Activated T-cell treated with anti-CD3 and anti-CD28 coated beads, Interleukin-2, amount 50 U/mL, for 72 hours (primary cell): ENCODE data around the gene MYL5. TPM values are rescaled to one million over a fixed set of nuclear protein-coding genes. Genes with fewer than 3 reads are reported as not detected.

ENCODE experiments used
- ATAC-seq, 2 donors: fragments of 150-1000 bp; cut with Tn5 transposase; replicated peaks in 1 of 2; 2 replicates each; pipeline ENCODE4 v1.10.0; 2021; ENCODE audit warnings: moderate library complexity in 2 of 2, mild to moderate bottlenecking in 1 of 2
- DNase-seq, 2 donors: peaks; one replicate each; pipeline ENCODE4 v3.0.0; 2021 to 2022; ENCODE audit warnings: mixed read lengths in 1 of 2
- H3K27ac Mint-ChIP-seq: one replicate; pipeline ENCODE4 v1.8.0; 2022; ENCODE audit warnings: mild to moderate bottlenecking, moderate library complexity, mixed read lengths
- H3K27me3 Mint-ChIP-seq: one replicate; pipeline ENCODE4 v1.8.0; 2022; ENCODE audit warnings: low read depth, mixed read lengths
- H3K36me3 Mint-ChIP-seq, 2 donors: one replicate each; pipeline ENCODE4 v1.8.0; 2022; ENCODE audit warnings: mixed read lengths in 2 of 2, mild to moderate bottlenecking in 1 of 2; ENCODE audit not compliant: insufficient read depth in 2 of 2
- H3K4me1 Mint-ChIP-seq: one replicate; pipeline ENCODE4 v1.8.0; 2022; ENCODE audit warnings: low read depth, mixed read lengths
- H3K4me3 Mint-ChIP-seq, 2 donors: one replicate each; pipeline ENCODE4 v1.8.0; 2022; ENCODE audit warnings: mild to moderate bottlenecking in 2 of 2, mixed read lengths in 2 of 2, moderate library complexity in 2 of 2
- H3K9me3 Mint-ChIP-seq, 2 donors: one replicate each; pipeline ENCODE4 v1.8.0; 2022; ENCODE audit warnings: mixed read lengths in 2 of 2
- total RNA-seq, 2 donors: library from RNA; stranded (reverse); gene quantifications; one replicate each; pipeline ENCODE4 v1.2.3, GENCODE V29; 2022

The MYL5 gene
- total RNA-seq, 2 donors from 2014 or later, result 21.3 TPM

GRCh38 chr4:648579-649292, 25.6 kb upstream of the MYL5 start:
- no peaks in the 10 kb centered on the region for H3K27me3 Mint-ChIP-seq
- no peak overlapping the region for H3K27ac Mint-ChIP-seq
- no peak for ATAC-seq
- H3K36me3 Mint-ChIP-seq, result no peaks in the 10 kb centered on the region
- no peak for DNase-seq
- H3K4me1 Mint-ChIP-seq, result peaks cover 9% of the 10 kb centered on the region
- H3K4me3 Mint-ChIP-seq, result no peak overlapping the region
- peaks cover 1 to 2% of the 10 kb centered on the region in 2 donors for H3K9me3 Mint-ChIP-seq

- DNase-seq, result no peak
- Mint-ChIP-seq H3K9me3 (peaks cover 1 to 2% of the 10 kb centered on the region in 2 donors), H3K27ac (no peak overlapping the region), H3K36me3 (no peaks in the 10 kb centered on the region), H3K27me3 (no peaks in the 10 kb centered on the region), H3K4me3 (no peak overlapping the region), H3K4me1 (peaks cover 9% of the 10 kb centered on the region)
- no peak for ATAC-seq
Measured at GRCh38 chr4:649293-649625, 25.1 kb upstream of the MYL5 start.

- no peak overlapping the region for H3K27ac Mint-ChIP-seq
- no peak overlapping the region for H3K4me3 Mint-ChIP-seq
- H3K27me3 Mint-ChIP-seq, result no peaks in the 10 kb centered on the region
- peaks cover 9% of the 10 kb centered on the region for H3K4me1 Mint-ChIP-seq
- H3K36me3 Mint-ChIP-seq, result no peaks in the 10 kb centered on the region
- ATAC-seq, result no peak
- peaks cover under 1 to 1% of the 10 kb centered on the region in 2 donors for H3K9me3 Mint-ChIP-seq
- DNase-seq, result no peak
Measured at GRCh38 chr4:649751-650310, 24.5 kb upstream of the MYL5 start.

- Mint-ChIP-seq H3K4me3 (no peak overlapping the region), H3K27ac (no peak overlapping the region), H3K9me3 (peaks cover 0 to 1% of the 10 kb centered on the region in 2 donors), H3K4me1 (peaks cover 9% of the 10 kb centered on the region), H3K36me3 (no peaks in the 10 kb centered on the region), H3K27me3 (no peaks in the 10 kb centered on the region)
- DNase-seq (no peak), ATAC-seq (no peak)
Measured at GRCh38 chr4:650461-650860, 23.9 kb upstream of the MYL5 start.

GRCh38 chr4:650951-651883, 23.1 kb upstream of the MYL5 start:
- Mint-ChIP-seq H3K27ac (no peak overlapping the region), H3K4me3 (no peak overlapping the region), H3K4me1 (peaks cover 6% of the 10 kb centered on the region), H3K27me3 (no peaks in the 10 kb centered on the region), H3K9me3 (no peaks in the 10 kb centered on the region), H3K36me3 (no peaks in the 10 kb centered on the region)
- ATAC-seq (no peak), DNase-seq (no peak)

GRCh38 chr4:651884-652642, 22.3 kb upstream of the MYL5 start:
- ATAC-seq (no peak), DNase-seq (no peak)
- no peak overlapping the region for H3K4me3 Mint-ChIP-seq
- no peaks in the 10 kb centered on the region for H3K4me1 Mint-ChIP-seq
- H3K27me3 Mint-ChIP-seq, result no peaks in the 10 kb centered on the region
- H3K27ac Mint-ChIP-seq, result no peak overlapping the region
- no peaks in the 10 kb centered on the region for H3K9me3 Mint-ChIP-seq
- no peaks in the 10 kb centered on the region for H3K36me3 Mint-ChIP-seq

GRCh38 chr4:653080-653821, 21.1 kb upstream of the MYL5 start:
- ATAC-seq (no peak), DNase-seq (no peak)
- Mint-ChIP-seq H3K4me1 (no peaks in the 10 kb centered on the region), H3K27ac (no peak overlapping the region), H3K36me3 (no peaks in the 10 kb centered on the region), H3K9me3 (no peaks in the 10 kb centered on the region), H3K4me3 (no peak overlapping the region), H3K27me3 (no peaks in the 10 kb centered on the region)

- Mint-ChIP-seq H3K4me1 (no peaks in the 10 kb centered on the region), H3K4me3 (no peak overlapping the region), H3K9me3 (no peaks in the 10 kb centered on the region), H3K36me3 (no peaks in the 10 kb centered on the region), H3K27ac (no peak overlapping the region), H3K27me3 (no peaks in the 10 kb centered on the region)
- ATAC-seq, result no peak
- no peak for DNase-seq
Measured at GRCh38 chr4:653831-654502, 20.4 kb upstream of the MYL5 start.

GRCh38 chr4:654503-654845, 19.9 kb upstream of the MYL5 start:
- Mint-ChIP-seq H3K4me1 (no peaks in the 10 kb centered on the region), H3K27ac (no peak overlapping the region), H3K4me3 (no peak overlapping the region), H3K36me3 (no peaks in the 10 kb centered on the region), H3K9me3 (no peaks in the 10 kb centered on the region), H3K27me3 (no peaks in the 10 kb centered on the region)
- ATAC-seq (no peak), DNase-seq (no peak)

GRCh38 chr4:654871-655463, 19.4 kb upstream of the MYL5 start:
- DNase-seq, result no peak
- Mint-ChIP-seq H3K4me1 (no peaks in the 10 kb centered on the region), H3K27ac (no peak overlapping the region), H3K27me3 (no peaks in the 10 kb centered on the region), H3K9me3 (no peaks in the 10 kb centered on the region), H3K36me3 (peaks cover 0 to 3% of the 10 kb centered on the region in 2 donors), H3K4me3 (no peak overlapping the region)
- ATAC-seq, result no peak

GRCh38 chr4:655464-656151, 18.7 kb upstream of the MYL5 start:
- Mint-ChIP-seq H3K4me1 (no peaks in the 10 kb centered on the region), H3K27me3 (no peaks in the 10 kb centered on the region), H3K27ac (no peak overlapping the region), H3K4me3 (no peak overlapping the region), H3K9me3 (no peaks in the 10 kb centered on the region), H3K36me3 (peaks cover 1 to 5% of the 10 kb centered on the region in 2 donors)
- DNase-seq, result no peak
- no peak for ATAC-seq
